Osteoblast (primary cell): ENCODE results near the gene CARHSP1. TPM values are rescaled to one million over a fixed set of nuclear protein-coding genes. Genes with fewer than 3 reads are reported as not detected.

Experiments used
- DNase-seq: peaks from one replicate; pipeline ENCODE4 v3.0.0; 2011; ENCODE audit warnings: low spot score, mixed read lengths; ENCODE audit not compliant: insufficient read length; ENCODE audit errors: missing footprints
- H2AFZ ChIP-seq: 2 replicates; pipeline ENCODE4 v1.6.0; 2011; ENCODE audit warnings: mild to moderate bottlenecking, low read length
- H3K27ac ChIP-seq: 2 replicates; pipeline ENCODE4 v1.5.1; 2011; ENCODE audit warnings: mild to moderate bottlenecking, low read depth, low read length, moderate library complexity
- H3K27me3 ChIP-seq: 2 replicates; pipeline ENCODE4 v1.6.0; 2012; ENCODE audit warnings: mild to moderate bottlenecking, control low read depth, inconsistent platforms, low read length, moderate library complexity; ENCODE audit not compliant: insufficient read depth
- H3K36me3 ChIP-seq: 2 replicates; pipeline ENCODE4 v1.5.1; 2011; ENCODE audit warnings: mild to moderate bottlenecking, low read length, control low read depth, moderate library complexity; ENCODE audit not compliant: insufficient read depth
- H3K4me1 ChIP-seq: 2 replicates; pipeline ENCODE4 v1.5.1; 2011; ENCODE audit warnings: mild to moderate bottlenecking, low read length, control low read depth, moderate library complexity; ENCODE audit not compliant: insufficient read depth
- H3K4me2 ChIP-seq: 2 replicates; pipeline ENCODE4 v1.6.0; 2011; ENCODE audit warnings: mild to moderate bottlenecking, low read length; ENCODE audit not compliant: insufficient read depth
- H3K4me3 ChIP-seq: fragments of 200-600 bp; sonication (generic); 3 replicates; pipeline ENCODE4 v1.5.1; 2012; ENCODE audit warnings: mild to moderate bottlenecking, low read length, inconsistent platforms; ENCODE audit not compliant: insufficient read depth
- H3K79me2 ChIP-seq: 2 replicates; pipeline ENCODE4 v1.6.0; 2012; ENCODE audit warnings: mild to moderate bottlenecking, low read length, control low read depth, inconsistent platforms; ENCODE audit not compliant: insufficient read depth
- H3K9me3 ChIP-seq: 2 replicates; pipeline ENCODE4 v1.5.1; 2011; ENCODE audit warnings: low read depth, low read length, control low read depth
- H4K20me1 ChIP-seq: 2 replicates; pipeline ENCODE4 v1.6.0; 2012; ENCODE audit warnings: mild to moderate bottlenecking, low read length, control low read depth; ENCODE audit not compliant: insufficient read depth
- CTCF ChIP-seq: IDR thresholded peaks from 2 replicates; pipeline ENCODE4 v1.5.1; 2011; ENCODE audit warnings: mild to moderate bottlenecking, low read depth, low read length, moderate library complexity; ENCODE audit errors: extremely low read depth
- total RNA-seq: library from RNA; depleted of rRNA; stranded (reverse); fragments of >200 nt; gene quantifications from 2 replicates; pipeline ENCODE4 v1.2.3, GENCODE V29; 2012

CARHSP1 gene
- total RNA-seq, 1 donor = 92.6 TPM

DNA sequence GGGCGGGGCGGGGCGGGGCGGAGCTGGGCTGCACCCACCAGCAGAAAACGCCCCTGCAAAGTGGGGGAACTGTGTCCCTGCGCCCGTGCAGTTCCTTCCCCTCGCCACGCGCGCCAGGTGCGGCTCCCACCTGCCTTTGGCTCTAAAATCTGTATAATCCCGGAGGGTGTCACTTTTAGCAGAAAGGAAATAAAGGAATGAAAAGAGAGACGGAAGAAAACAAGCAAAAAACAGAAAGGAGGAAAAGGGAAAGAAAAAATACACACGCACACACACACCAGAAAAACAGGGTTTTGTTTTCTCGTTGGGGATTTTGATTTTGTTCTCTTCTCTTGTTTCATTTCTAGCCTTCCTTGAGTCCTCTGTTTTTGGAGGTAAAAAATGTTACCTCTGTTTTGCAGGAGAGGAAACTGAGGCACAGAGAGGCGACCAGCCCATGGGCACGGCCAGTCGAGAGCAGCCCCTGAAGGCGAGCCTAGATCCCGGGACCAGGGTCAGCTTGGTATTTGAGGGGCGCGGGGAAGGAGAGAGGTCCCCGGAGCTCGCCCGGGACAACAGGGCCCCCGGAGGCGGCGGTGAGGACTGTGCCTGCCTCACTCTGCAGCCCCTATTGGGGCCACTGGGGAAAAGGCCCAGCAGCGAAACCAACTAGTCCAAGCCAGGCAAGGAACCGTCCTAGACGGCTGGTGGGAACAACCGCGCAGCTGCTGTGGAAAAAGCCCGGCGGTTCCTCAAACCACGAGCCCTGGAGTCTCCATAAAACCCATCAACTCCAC is 594 bp upstream of the CARHSP1 start:
- Histone ChIP-seq H4K20me1 (peaks cover 21% of the 10 kb centered on the region), H3K4me3 (peak overlapping the region; percentile 63), H3K79me2 (peaks cover 36% of the 10 kb centered on the region), H2AFZ (no peak overlapping the region), H3K4me2 (peak overlapping the region; percentile 81), H3K27me3 (no peaks in the 10 kb centered on the region), H3K9me3 (no peaks in the 10 kb centered on the region), H3K4me1 (peaks cover 21% of the 10 kb centered on the region), H3K27ac (no peak overlapping the region), H3K36me3 (no peaks in the 10 kb centered on the region)
- peak; percentile 42 for DNase-seq
- TF ChIP-seq CTCF = no peak

- H3K4me1 ChIP-seq = peaks cover 34% of the 10 kb centered on the region
- peak overlapping the region; percentile 21 for H3K27ac ChIP-seq
- no peaks in the 10 kb centered on the region for H3K36me3 ChIP-seq
- DNase-seq = peak; percentile 94
- no peaks in the 10 kb centered on the region for H3K9me3 ChIP-seq
- H3K79me2 ChIP-seq = peaks cover 51% of the 10 kb centered on the region
- peak overlapping the region; percentile 89 for H3K4me2 ChIP-seq
- H2AFZ ChIP-seq = peak overlapping the region; percentile 69
- no peak for TF ChIP-seq CTCF
- peaks cover 35% of the 10 kb centered on the region for H4K20me1 ChIP-seq
- peak overlapping the region; percentile 75 for H3K4me3 ChIP-seq
- H3K27me3 ChIP-seq = no peaks in the 10 kb centered on the region
Measured at GRCh38 chr16:8867932-8868415, 832 bp downstream of the CARHSP1 start.

DNA sequence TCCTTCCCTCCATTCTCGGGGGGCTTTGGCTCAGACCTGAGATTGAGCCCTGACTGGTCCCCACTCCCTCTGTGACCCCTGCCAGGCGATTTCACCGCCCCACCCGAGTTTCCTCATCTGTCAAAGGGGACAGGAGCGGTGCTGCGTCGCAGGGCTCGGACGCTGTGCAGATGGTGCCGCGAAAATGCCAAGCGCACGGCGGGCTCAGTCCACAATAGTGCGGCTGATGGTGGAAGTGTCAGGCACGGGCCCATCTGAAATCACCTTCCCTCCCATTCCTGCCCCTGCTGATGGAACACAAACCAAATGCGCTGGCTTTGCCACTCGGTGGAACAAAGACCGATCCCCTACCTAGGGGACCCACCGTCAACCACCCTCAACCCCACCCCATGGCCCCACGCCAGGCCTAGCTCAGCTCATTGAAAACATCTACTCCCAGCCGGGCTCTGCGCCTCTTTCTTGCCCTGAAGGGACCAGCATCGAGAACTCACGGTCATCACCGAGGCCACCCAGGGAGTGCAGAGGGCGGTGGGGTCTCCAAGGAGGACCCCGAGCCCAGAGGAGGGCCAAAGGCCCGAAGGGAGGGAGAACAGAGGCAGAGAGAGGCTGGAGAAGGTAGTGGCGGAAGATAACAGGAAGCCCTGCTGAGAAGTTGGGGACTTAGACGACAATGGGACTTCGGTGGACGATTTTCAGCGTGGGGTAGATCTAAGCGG is 1.4 kb downstream of the CARHSP1 start:
- peaks cover 34% of the 10 kb centered on the region for H3K4me1 ChIP-seq
- peak; percentile 92 for DNase-seq
- H4K20me1 ChIP-seq = peaks cover 41% of the 10 kb centered on the region
- no peaks in the 10 kb centered on the region for H3K27me3 ChIP-seq
- peak overlapping the region; percentile 89 for H3K4me2 ChIP-seq
- no peaks in the 10 kb centered on the region for H3K36me3 ChIP-seq
- H3K9me3 ChIP-seq = no peaks in the 10 kb centered on the region
- H3K4me3 ChIP-seq = peak overlapping the region; percentile 75
- H2AFZ ChIP-seq = peak overlapping the region; percentile 69
- peaks cover 57% of the 10 kb centered on the region for H3K79me2 ChIP-seq
- no peak for TF ChIP-seq CTCF
- peak overlapping the region; percentile 21 for H3K27ac ChIP-seq

DNA sequence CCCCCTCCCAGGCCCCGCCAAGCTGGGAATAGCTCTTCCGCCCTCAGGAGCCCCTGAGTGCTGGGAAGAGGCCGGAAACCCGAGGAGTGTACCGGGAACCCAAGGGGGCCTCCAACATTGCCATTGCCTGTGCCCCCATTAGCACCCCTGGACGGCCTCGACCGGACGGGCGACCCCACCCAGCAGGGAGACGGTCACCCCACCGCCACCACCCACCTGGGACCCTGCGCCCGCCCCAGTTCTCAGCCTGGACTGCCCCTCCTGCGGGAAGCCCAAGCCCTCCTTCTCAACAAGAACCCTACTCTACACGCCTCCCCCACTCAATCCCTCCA is 2.0 kb downstream of the CARHSP1 start:
- H3K36me3 ChIP-seq = no peaks in the 10 kb centered on the region
- no peaks in the 10 kb centered on the region for H3K27me3 ChIP-seq
- H3K9me3 ChIP-seq = no peaks in the 10 kb centered on the region
- H3K4me2 ChIP-seq = peak overlapping the region; percentile 89
- no peak overlapping the region for H2AFZ ChIP-seq
- DNase-seq = no peak
- peaks cover 34% of the 10 kb centered on the region for H3K4me1 ChIP-seq
- peak overlapping the region; percentile 75 for H3K4me3 ChIP-seq
- no peak overlapping the region for H3K27ac ChIP-seq
- peaks cover 62% of the 10 kb centered on the region for H3K79me2 ChIP-seq
- no peak for TF ChIP-seq CTCF
- H4K20me1 ChIP-seq = peaks cover 43% of the 10 kb centered on the region
